HL-60/S4 treated with phorbol 12-myristate 13-acetate at 8.2 ng/mL for 4 days and 3 days (cell line): ENCODE results near the gene RASGRP3.
"Not testable (repeated sequence)": the region's sequence is repeated elsewhere in the genome, so short reads cannot be mapped to it uniquely, and the experiment has no call there.

Experiments
- in situ Hi-C: fragments of 300-500 bp; cut with MboI; formaldehyde crosslinking; loops from 2 replicates; pipeline ENCODE4 v1.15.0; 2022; ENCODE audit warnings: low sequenced_read_pairs

Gene RASGRP3

GRCh38 chr2:33476131-33476792, at the start of gene RASGRP3:
TSS of gene RASGRP3 (plus strand) at chr2:33476649. CDS start at chr2:33515137, 38,488 bp downstream.
- in situ Hi-C loops: no loop called here

DNA sequence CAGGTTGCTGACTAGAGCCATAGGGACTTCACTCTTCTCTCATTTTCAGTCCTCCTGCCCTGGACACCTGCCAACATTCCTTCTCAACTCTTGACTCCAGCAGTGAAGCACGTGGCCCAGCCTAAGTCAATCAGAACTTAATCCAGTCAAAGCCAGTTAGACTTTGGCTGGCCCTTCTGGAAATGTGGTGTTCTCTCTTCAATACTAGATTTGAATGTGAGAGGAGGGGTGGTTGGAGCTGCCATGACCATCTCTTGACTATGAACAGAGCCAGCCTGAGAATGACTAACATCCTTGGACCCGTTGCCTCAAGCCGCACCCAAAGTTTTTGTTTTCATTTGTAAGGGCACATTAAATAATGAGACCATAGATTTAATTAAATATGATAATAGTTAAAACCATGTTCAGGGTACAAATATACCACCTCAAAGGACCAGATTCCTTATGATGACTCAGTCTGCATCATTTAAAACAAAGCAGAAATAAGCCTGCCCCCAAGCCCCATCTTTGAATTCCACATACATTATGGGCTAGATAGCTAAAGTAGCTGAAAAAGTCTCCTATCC, 49.7 kb upstream of the RASGRP3 start:
- in situ Hi-C loops: no loop called here

DNA sequence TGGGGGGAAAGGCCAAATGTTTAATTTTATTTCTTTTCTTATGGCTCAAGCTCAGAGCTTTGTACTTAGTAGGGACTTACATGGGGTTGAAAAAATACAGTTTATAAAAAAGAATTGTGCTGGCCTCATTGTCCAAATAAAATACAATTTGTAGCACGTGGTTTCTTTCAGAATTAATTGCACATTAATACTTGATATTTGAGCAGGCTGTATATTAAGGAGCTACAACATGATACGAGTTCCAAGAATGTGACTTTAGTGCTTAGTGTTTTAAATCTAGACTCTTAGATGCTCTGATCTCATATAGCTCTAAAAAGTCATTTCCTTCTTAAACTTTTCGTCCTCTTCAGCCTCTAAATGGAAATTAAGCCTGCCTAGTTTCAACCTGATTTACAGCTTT, 46.4 kb upstream of the RASGRP3 start:
- in situ Hi-C loops: no loop called here

- in situ Hi-C loops: no loop called here
Observed at GRCh38 chr2:33430856-33431255, 45.6 kb upstream of the RASGRP3 start.

GRCh38 chr2:33432871-33433270, 43.6 kb upstream of the RASGRP3 start:
- in situ Hi-C loops: no loop called here

- in situ Hi-C loops: no loop called here
Observed at GRCh38 chr2:33433279-33434235, 42.9 kb upstream of the RASGRP3 start.

DNA sequence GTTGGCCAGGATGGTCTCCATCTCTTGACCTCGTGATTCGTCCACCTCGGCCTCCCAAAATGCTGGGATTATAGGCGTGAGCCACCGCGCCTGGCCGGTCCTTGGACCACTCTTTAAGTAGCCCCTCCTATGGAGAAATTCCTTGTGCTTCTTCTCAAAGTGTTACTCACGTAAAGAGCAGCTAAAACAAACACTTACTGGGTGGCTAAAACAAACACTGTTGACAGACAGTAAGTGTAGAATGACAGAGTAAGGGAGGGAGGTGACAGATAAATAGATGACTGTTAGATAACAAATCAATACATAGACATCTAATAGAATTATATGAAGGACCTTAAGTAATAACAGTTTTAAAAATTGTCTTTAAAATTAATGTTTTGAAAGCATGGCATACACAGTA, 40.9 kb upstream of the RASGRP3 start:
- in situ Hi-C loops: no loop called here

DNA sequence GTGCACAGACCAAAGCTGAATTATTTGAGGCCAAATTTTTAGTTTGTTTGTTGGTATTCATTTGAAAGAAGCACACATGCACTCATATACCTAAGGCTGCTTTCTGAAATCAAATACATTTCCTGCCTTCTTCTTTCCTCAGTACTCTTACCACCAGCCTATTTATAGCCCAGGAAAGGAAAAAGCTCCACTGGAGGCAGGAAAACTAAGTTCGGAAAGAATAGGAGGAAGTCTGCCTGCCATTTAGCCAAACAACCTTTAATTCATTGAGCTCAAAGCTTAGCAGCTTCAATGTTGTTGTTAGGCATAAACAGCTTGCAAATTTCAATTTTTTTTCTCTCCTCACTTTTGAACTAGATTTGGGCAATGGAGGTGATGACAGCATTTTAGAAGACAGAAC, 40.4 kb upstream of the RASGRP3 start:
- in situ Hi-C loops: no loop called here

- in situ Hi-C loops: no loop called here
Observed at GRCh38 chr2:33437297-33437696, 39.2 kb upstream of the RASGRP3 start.

DNA sequence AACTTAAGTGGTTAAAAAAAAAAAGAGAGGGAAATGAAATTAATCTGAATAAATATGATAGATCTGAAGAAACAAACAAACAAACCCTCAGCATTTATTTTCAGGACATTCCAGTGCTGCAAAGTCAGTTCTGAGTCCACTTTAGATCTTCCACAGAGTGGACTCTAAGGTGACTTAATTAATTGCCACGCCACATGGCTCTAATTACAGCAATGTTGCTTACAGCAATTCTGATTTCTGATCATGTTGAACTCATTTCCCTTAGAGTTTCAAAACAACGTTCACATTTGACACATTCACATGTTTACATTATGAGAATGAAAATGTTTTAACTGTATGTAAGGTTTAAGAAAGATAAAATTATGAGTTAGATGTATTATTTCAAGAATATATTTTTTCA, 38.6 kb upstream of the RASGRP3 start:
- in situ Hi-C loops: no loop called here

DNA sequence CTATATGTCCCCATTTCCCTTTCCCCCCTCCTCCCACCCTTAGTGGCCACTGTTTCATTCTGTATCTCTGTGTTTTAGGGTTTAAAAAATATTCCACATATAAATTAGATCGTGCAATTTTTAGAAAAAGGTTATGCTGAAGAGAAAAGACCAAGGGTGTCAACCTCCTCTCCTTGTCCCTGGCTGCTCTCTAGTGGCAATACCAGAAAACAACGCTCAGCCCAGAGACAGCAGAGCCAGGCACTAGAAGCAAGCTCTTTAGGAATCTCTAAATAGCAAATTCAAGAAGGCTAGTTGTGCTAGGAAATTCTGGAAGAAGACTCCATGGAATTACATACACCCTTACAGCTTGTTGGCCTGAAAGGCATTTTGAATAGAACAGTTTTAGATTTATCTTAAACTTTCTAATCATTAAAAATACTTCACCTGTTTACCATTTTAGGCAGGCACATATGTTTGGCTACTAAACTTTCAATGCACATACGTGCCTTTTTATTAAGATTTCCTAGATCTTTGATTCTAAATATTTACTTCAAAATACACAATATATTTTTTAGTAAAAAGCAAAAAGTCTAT, 35.1 kb upstream of the RASGRP3 start:
- in situ Hi-C loops: no loop called here

DNA sequence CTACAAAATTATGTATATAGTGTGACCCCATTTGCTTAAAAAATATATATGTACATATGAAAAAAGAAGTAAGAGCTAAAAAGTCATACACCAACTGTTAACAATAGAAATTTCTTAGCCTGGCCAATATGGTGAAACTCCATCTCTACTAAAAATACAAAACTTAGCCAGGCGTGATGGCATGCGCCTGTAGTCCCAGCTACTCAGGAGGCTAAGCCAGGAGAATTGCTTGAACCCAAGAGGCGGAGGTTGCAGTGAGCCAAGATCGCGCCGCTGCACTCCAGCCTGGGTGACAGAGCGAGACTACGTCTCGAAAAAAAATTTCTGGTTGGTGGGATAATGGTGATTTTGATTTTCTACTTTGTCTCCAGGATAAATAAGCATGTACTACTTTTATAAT, 34.4 kb upstream of the RASGRP3 start:
- in situ Hi-C loops: not testable (repeated sequence)

GRCh38 chr2:33442528-33443079, 33.8 kb upstream of the RASGRP3 start:
- in situ Hi-C loops: no loop called here

DNA sequence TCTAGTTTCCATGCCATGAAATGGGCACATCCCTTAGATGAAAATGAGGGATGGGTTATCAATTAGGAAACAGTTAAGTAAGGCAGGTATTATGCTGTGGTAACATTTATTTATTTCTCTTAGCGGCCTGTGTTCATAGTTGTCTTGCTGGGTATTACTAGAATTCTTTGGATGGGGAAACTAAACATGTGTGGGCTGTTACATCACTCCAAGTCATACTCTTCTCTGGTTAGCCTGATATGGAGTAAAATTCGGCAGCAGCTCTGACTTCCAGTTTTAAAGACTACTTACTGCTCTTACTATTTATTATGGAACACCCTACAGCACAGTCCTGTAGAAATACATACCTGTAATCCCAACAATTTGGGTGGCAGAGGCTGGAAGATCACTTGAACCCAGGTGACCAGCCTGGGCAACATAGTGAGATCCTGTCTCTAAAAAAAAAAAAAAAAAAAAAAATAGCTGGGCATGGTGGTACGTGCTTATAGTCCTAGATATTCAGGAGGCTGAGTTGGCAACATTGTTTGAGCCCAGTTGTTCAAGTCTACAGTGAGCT, 33.1 kb upstream of the RASGRP3 start:
- in situ Hi-C loops: no loop called here

GRCh38 chr2:33444967-33445366, 31.5 kb upstream of the RASGRP3 start:
- in situ Hi-C loops: no loop called here

DNA sequence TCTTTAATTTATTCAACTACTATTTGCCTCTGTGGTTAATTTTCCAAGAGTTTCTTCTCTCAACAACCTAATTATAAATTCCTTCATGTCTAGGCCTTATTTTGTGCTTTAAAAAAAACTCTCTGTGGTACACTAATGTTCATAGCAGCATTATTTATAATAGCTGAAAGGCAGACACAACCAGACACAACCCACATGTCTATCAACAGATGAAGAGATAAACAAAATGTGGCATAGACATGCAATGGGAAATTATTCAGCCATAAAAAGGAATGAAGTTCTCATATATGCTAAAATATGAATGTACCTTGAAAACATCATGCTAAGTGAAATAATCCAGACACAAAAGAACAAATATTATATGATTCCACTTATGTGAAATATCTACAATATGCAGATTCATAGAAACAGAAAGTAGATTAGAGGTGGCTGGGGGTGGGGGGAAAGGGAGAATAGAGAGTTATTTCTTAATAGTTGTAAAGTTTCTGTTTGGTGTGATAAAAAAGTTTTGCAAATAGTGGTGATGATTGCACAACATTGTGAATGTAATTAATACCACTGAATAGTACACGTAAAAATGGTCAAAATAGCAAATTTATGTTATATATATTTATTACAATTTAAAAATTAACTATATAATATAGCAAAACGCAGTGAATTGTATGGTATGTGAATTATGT, 28.1 kb upstream of the RASGRP3 start:
- in situ Hi-C loops: no loop called here

- in situ Hi-C loops: no loop called here
Observed at GRCh38 chr2:33451214-33451613, 25.2 kb upstream of the RASGRP3 start.

- in situ Hi-C loops: no loop called here
Observed at GRCh38 chr2:33451825-33452224, 24.6 kb upstream of the RASGRP3 start.

DNA sequence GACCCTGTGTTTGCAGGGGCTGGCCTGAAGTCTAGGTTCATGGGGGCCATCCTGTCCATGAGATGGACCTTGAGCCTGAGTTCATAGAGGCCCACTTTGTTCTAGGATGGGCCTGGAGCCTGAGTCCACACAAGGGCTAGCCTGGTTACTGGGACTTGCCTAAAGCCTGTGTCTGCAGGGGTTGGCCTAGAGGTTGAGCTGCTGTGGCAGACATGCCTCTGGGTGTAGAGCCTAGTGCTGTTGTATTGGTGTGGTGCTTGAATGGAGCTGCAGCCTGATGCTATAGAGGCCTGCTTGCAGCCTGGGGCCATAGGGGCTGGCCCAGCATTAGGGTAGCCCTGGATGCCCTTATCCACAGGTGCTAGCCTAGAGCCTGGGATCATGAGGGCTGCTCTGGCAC, 23.9 kb upstream of the RASGRP3 start:
- in situ Hi-C loops: no loop called here

DNA sequence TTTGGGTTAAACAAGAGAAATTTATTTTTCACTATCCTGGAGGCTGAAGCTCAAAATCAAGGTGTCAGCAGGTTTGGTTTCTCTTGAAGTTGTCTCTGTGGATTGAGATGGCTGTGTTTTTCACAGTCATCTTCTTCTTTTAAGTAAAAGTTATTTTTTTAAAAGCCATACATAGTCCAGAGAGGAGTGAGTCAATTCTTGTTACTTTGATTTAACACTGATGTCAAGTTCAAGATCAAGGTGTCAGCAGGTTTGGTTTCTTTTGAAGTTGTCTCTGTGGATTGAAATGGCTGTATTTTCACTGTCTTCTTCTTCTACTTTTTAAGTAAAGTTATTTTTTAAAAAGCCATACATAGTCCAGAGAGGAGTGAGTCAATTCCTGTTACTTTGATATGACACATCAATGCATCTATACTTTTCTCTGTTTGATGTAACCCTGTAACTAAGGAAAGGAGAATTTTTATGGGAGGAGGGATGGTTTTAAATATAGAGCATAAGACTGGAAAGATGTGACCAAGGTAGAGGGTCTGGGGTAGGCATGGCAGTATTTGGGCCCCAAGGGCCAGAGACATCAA, 22.5 kb upstream of the RASGRP3 start:
- in situ Hi-C loops: no loop called here
